H9 (cell line): ENCODE data around the gene GRB10. TPM values are rescaled to one million over a fixed set of nuclear protein-coding genes. Genes with fewer than 3 reads are reported as not detected.

Source experiments
- DNase-seq: peaks from one replicate; pipeline ENCODE4 v3.0.0-alpha.2; 2017
- H2AFZ ChIP-seq: one replicate; pipeline ENCODE4 v1.6.1; 2013; ENCODE audit warnings: mild to moderate bottlenecking, low read length, control low read depth, moderate library complexity
- H2AK5ac ChIP-seq: 2 replicates; pipeline ENCODE4 v1.6.1; 2013; ENCODE audit warnings: low read length, control low read depth, mixed read lengths; ENCODE audit not compliant: insufficient read length
- H2BK120ac ChIP-seq: one replicate; pipeline ENCODE4 v1.6.1; 2013; ENCODE audit warnings: low read depth, mild to moderate bottlenecking, low read length, control low read depth, inconsistent platforms; ENCODE audit not compliant: poor library complexity, severe bottlenecking
- H2BK12ac ChIP-seq: 2 replicates; pipeline ENCODE4 v1.6.1; 2013; ENCODE audit warnings: low read length, control low read depth, mixed read lengths, low read depth; ENCODE audit not compliant: insufficient read length
- H2BK15ac ChIP-seq: 2 replicates; pipeline ENCODE4 v1.6.1; 2013; ENCODE audit warnings: low read depth, low read length, control low read depth
- H2BK20ac ChIP-seq: one replicate; pipeline ENCODE4 v1.6.1; 2013; ENCODE audit warnings: low read depth, mild to moderate bottlenecking, low read length, control low read depth, inconsistent platforms; ENCODE audit not compliant: poor library complexity, severe bottlenecking
- H2BK5ac ChIP-seq: 2 replicates; pipeline ENCODE4 v1.6.1; 2013; ENCODE audit warnings: low read length, control low read depth, mixed read lengths; ENCODE audit not compliant: insufficient read length
- H3K14ac ChIP-seq: 2 replicates; pipeline ENCODE4 v1.6.1; 2013; ENCODE audit warnings: low read length, control low read depth; ENCODE audit not compliant: insufficient read depth
- H3K18ac ChIP-seq: 2 replicates; pipeline ENCODE4 v1.6.1; 2013; ENCODE audit warnings: low read depth, mild to moderate bottlenecking, mixed read lengths, low read length, control low read depth; ENCODE audit not compliant: insufficient read length
- H3K23ac ChIP-seq: 2 replicates; pipeline ENCODE4 v1.6.1; 2013; ENCODE audit warnings: low read length, control low read depth, mixed read lengths, low read depth; ENCODE audit not compliant: insufficient read length
- H3K23me2 ChIP-seq: 2 replicates; pipeline ENCODE4 v1.6.1; 2013; ENCODE audit warnings: low read depth, mild to moderate bottlenecking, mixed read lengths, low read length, control low read depth; ENCODE audit not compliant: insufficient read length, poor library complexity, severe bottlenecking
- H3K27ac ChIP-seq: 2 replicates; pipeline ENCODE4 v1.5.1; 2013; ENCODE audit warnings: low read length, control low read depth, mixed read lengths, low read depth; ENCODE audit not compliant: insufficient read length
- H3K27me3 ChIP-seq: 2 replicates; pipeline ENCODE4 v1.6.1; 2013; ENCODE audit warnings: low read length, control low read depth, inconsistent platforms; ENCODE audit not compliant: insufficient read depth
- H3K4ac ChIP-seq: 2 replicates; pipeline ENCODE4 v1.6.1; 2013; ENCODE audit warnings: low read depth, mild to moderate bottlenecking, control low read depth, inconsistent platforms, low read length, moderate library complexity
- H3K4me1 ChIP-seq: 2 replicates; pipeline ENCODE4 v1.6.1; 2013; ENCODE audit warnings: low read length, control low read depth, inconsistent platforms; ENCODE audit not compliant: insufficient read depth
- H3K4me2 ChIP-seq: 2 replicates; pipeline ENCODE4 v1.6.1; 2013; ENCODE audit warnings: low read length, control low read depth, mixed read lengths; ENCODE audit not compliant: insufficient read length, insufficient read depth
- H3K56ac ChIP-seq: 2 replicates; pipeline ENCODE4 v1.6.1; 2013; ENCODE audit warnings: low read depth, mild to moderate bottlenecking, mixed read lengths, low read length, control low read depth; ENCODE audit not compliant: insufficient read length
- H3K79me1 ChIP-seq: 2 replicates; pipeline ENCODE4 v1.6.1; 2013; ENCODE audit warnings: low read depth, mild to moderate bottlenecking, moderate library complexity, low read length, control low read depth, inconsistent platforms; ENCODE audit not compliant: insufficient read depth, poor library complexity, severe bottlenecking
- H3K79me2 ChIP-seq: 2 replicates; pipeline ENCODE4 v1.6.1; 2013; ENCODE audit warnings: low read length, control low read depth, inconsistent platforms; ENCODE audit not compliant: insufficient read depth
- H3K9ac ChIP-seq: 2 replicates; pipeline ENCODE4 v1.6.1; 2013; ENCODE audit warnings: low read length, control low read depth, mixed read lengths; ENCODE audit not compliant: insufficient read length; ENCODE audit errors: extremely low read depth
- H3K9me3 ChIP-seq: one replicate; pipeline ENCODE4 v1.6.1; 2013; ENCODE audit warnings: low read depth, low read length, inconsistent platforms; ENCODE audit not compliant: control insufficient read depth
- H3T11ph ChIP-seq: one replicate; pipeline ENCODE4 v1.6.1; 2013; ENCODE audit warnings: mild to moderate bottlenecking, low read length, control low read depth, inconsistent platforms
- H4K20me1 ChIP-seq: one replicate; pipeline ENCODE4 v1.6.1; 2013; ENCODE audit not compliant: control insufficient read depth, insufficient read length, insufficient read depth
- H4K5ac ChIP-seq: 2 replicates; pipeline ENCODE4 v1.6.1; 2013; ENCODE audit warnings: low read depth, mild to moderate bottlenecking, mixed read lengths, low read length, control low read depth; ENCODE audit not compliant: insufficient read length
- H4K8ac ChIP-seq: replicated peaks from 2 replicates; pipeline ENCODE4 v1.6.1; 2013; ENCODE audit warnings: low read length, control low read depth, mixed read lengths, low read depth; ENCODE audit not compliant: insufficient read length
- H4K91ac ChIP-seq: 2 replicates; pipeline ENCODE4 v1.6.1; 2013; ENCODE audit warnings: low read depth, mild to moderate bottlenecking, moderate library complexity, mixed read lengths, low read length, control low read depth; ENCODE audit not compliant: insufficient read length
- H3K27ac Mint-ChIP-seq, 3 experiments: 2 replicates in 2 of 3; 3 replicates in 1 of 3; pipeline ENCODE4 v1.8.0; 2020 to 2021; ENCODE audit warnings: mixed read lengths in 3 of 3, mild to moderate bottlenecking in 1 of 3, moderate library complexity in 1 of 3
- H3K27me3 Mint-ChIP-seq: 2 replicates; pipeline ENCODE4 v1.8.0; 2021; ENCODE audit warnings: low read depth, mild to moderate bottlenecking, moderate library complexity, mixed read lengths
- H3K36me3 Mint-ChIP-seq, 3 experiments: 2 replicates in 2 of 3; 3 replicates in 1 of 3; pipeline ENCODE4 v1.8.0; 2020 to 2021; ENCODE audit warnings: low read depth in 3 of 3, mixed read lengths in 3 of 3; ENCODE audit not compliant: insufficient read depth in 1 of 3
- H3K4me1 Mint-ChIP-seq, 2 experiments: 2 replicates each; pipeline ENCODE4 v1.8.0; 2020; ENCODE audit warnings: mixed read lengths in 2 of 2
- H3K4me3 Mint-ChIP-seq, 2 experiments: 2 replicates in 1 of 2; 3 replicates in 1 of 2; pipeline ENCODE4 v1.8.0; 2020 to 2021; ENCODE audit warnings: mild to moderate bottlenecking in 2 of 2, mixed read lengths in 2 of 2, moderate library complexity in 1 of 2
- H3K9me3 Mint-ChIP-seq, 2 experiments: 2 replicates in 1 of 2; 3 replicates in 1 of 2; pipeline ENCODE4 v1.8.0; 2020; ENCODE audit warnings: mild to moderate bottlenecking in 2 of 2, mixed read lengths in 2 of 2, moderate library complexity in 1 of 2
- CTCF ChIP-seq: fragments of 200-600 bp; sonication (generic); conservative IDR thresholded peaks from 3 replicates; pipeline ENCODE4 v1.8.0; 2021; ENCODE audit warnings: antibody characterized with exemption, mild to moderate bottlenecking
- WGBS: extraction: QIAGEN DNeasy Blood & Tissue Kit; methylation state at CpG from one replicate; pipeline ENCODE4 v1.1.7; 2013; ENCODE audit warnings: missing lambda C conversion rate, low lambda C conversion rate, mixed read lengths; ENCODE audit not compliant: insufficient read length; ENCODE audit errors: extremely low coverage; 5-methylcytosine and 5-hydroxymethylcytosine counted together
- total RNA-seq: library from RNA; stranded (reverse); gene quantifications from 2 replicates; pipeline ENCODE4 v1.2.1, GENCODE V29; 2021

GRB10 gene
- total RNA-seq, 1 experiment from 2014 or later = 108 TPM

- H3K18ac ChIP-seq = no peak overlapping the region
- no peak overlapping the region for H2BK20ac ChIP-seq
- H3K9me3 ChIP-seq = no peaks in the 10 kb centered on the region
- Mint-ChIP-seq H3K4me1 (peaks cover 3 to 6% of the 10 kb centered on the region in 2 experiments; a peak in 2 of 4 replicates), H3K4me3 (no peak overlapping the region), H3K9me3 (no peaks in the 10 kb centered on the region), H3K36me3 (peaks cover 13 to 33% (median 14%) of the 10 kb centered on the region in 3 experiments; a peak in 6 of 7 replicates), H3K27ac (no peak overlapping the region; a peak in 1 of 7 replicates), H3K27me3 (no peaks in the 10 kb centered on the region)
- H3K79me1 ChIP-seq = peaks cover 6% of the 10 kb centered on the region
- H3K9ac ChIP-seq = no peak overlapping the region
- H2BK15ac ChIP-seq = no peak overlapping the region
- peaks cover 2% of the 10 kb centered on the region; the same call in 1 of the 2 replicates for H3K4me1 ChIP-seq
- no peak overlapping the region for H2BK5ac ChIP-seq
- H3T11ph ChIP-seq = no peak overlapping the region
- no peak for TF ChIP-seq CTCF
- no peak overlapping the region for H3K56ac ChIP-seq
- H3K23me2 ChIP-seq = no peaks in the 10 kb centered on the region
- H3K4ac ChIP-seq = no peak overlapping the region
- H4K8ac ChIP-seq = no peak overlapping the region
- H3K27me3 ChIP-seq = no peaks in the 10 kb centered on the region
- H2BK120ac ChIP-seq = no peak overlapping the region
- H2AK5ac ChIP-seq = no peak overlapping the region
- WGBS = no CpG with 5 or more reads among the region's 7 CpGs
- no peak overlapping the region for H3K14ac ChIP-seq
- H2BK12ac ChIP-seq = no peak overlapping the region
- no peak overlapping the region for H3K4me2 ChIP-seq
- no peak overlapping the region for H2AFZ ChIP-seq
- H4K20me1 ChIP-seq = no peaks in the 10 kb centered on the region
- DNase-seq = no peak
- no peak overlapping the region for H3K27ac ChIP-seq
- H3K23ac ChIP-seq = no peak overlapping the region
- H4K91ac ChIP-seq = no peak overlapping the region
- H3K79me2 ChIP-seq = 0 out of 2 replicates have a peak, but pooled peaks cover 4% of the 10 kb centered on the region
- H4K5ac ChIP-seq = no peak overlapping the region
Observed at GRCh38 chr7:50687575-50688225, 95.0 kb downstream of the GRB10 start.
